SK-N-SH treated with all-trans-retinoic acid at 6 μM for 48 hours (cell line): Measurements from ENCODE around the gene MARCHF10.

ENCODE experiments used
- RARB ChIP-seq: fragments of 250-450 bp; sonication (Bioruptor Pico); IDR thresholded peaks from 2 replicates; pipeline ENCODE4 v1.8.0; 2021; ENCODE audit warnings: mild to moderate bottlenecking, moderate library complexity
- TCF4 ChIP-seq: fragments of 250-450 bp; sonication (Bioruptor Pico); IDR thresholded peaks from 2 replicates; pipeline ENCODE4 v1.8.0; 2021; ENCODE audit warnings: mild to moderate bottlenecking, moderate library complexity, borderline replicate concordance

DNA sequence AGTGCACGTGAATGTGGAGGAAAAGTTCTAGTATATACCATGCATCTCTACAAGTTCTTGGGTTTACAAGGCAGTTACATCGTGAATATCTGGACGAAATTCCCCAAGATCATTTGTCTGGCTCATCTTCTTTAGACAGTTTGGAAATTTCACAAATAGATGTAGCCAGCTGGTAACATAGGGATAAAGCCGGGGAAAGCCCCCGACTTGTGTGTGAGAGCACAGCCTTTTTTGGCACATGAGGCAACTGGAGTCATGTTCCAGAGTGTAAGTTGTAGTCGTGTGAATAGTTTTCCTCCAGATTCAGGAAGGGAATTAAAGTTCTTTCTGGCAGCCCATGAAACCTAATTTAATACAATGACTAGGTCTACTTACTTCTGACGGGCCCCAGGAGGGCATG, 62.3 kb downstream of the MARCHF10 start:
- TF ChIP-seq RARB (CRISPR knock-in tag), result no peak
- TF ChIP-seq TCF4, result no peak
